DMS114 treated with DMSO at 0.1 percent for 48 hours (cell line): Measurements from ENCODE around the gene KRTAP12-1.
"Not testable (repeated sequence)": the region's sequence is repeated elsewhere in the genome, so short reads cannot be mapped to it uniquely, and the experiment has no call there.

Experiments used
- DNase-seq: peaks from one replicate; lab custom pipeline; 2025; ENCODE audit not compliant: unreplicated experiment; lab: John Stamatoyannopoulos, UW

Gene KRTAP12-1

DNA sequence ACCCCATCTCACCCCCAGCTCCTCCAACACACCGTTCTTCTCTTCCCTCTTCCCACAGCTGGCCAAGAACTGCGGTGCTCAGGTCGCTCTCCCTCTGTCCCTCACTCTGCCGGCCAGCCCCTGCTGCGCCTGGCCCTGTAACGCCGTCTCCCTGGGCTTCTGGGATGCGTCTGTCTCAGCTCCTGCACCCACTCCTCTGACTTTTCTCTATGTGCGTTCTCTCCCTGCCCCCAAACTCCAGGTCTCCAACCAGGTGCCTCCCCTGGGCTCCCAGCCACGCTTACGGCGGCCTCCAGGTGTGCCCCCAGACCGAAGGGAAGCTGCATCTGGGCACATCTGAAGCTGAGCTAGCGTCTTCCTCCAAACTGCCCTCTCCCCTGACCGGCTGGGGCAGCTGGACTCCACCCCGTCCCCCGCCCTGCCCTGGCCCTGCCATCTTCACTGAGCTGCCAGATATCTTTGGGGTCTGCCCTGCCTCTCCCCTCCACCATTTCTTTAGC is 17.6 kb upstream of the KRTAP12-1 start:
- no peak for DNase-seq

- no peak for DNase-seq
Measured at GRCh38 chr21:44697811-44698734, 16.1 kb upstream of the KRTAP12-1 start.

DNA sequence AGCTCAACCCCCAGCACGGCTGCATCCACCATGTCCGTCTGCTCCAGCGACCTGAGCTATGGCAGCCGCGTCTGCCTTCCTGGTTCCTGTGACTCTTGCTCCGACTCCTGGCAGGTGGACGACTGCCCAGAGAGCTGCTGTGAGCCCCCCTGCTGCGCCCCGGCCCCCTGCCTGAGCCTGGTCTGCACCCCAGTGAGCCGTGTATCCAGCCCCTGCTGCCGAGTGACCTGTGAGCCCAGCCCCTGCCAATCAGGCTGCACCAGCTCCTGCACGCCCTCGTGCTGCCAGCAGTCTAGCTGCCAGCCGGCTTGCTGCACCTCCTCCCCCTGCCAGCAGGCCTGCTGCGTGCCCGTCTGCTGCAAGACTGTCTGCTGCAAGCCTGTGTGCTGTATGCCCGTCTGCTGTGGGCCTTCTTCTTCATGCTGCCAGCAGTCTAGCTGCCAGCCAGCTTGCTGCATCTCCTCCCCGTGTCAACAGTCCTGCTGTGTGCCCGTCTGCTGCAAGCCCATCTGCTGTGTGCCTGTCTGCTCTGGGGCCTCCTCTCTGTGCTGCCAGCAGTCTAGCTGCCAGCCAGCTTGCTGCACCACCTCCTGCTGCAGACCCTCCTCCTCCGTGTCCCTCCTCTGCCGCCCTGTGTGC is 15.3 kb upstream of the KRTAP12-1 start, which contains the start of gene KRTAP10-12:
TSS of gene KRTAP10-12 (plus strand) at position 1 of the 639 bp plus-strand sequence. CDS start at position 31, 30 bp downstream.
- DNase-seq: not testable (repeated sequence)

- no peak for DNase-seq
Measured at GRCh38 chr21:44696572-44696971, 14.6 kb upstream of the KRTAP12-1 start.

GRCh38 chr21:44695641-44696040 is 13.7 kb upstream of the KRTAP12-1 start:
- no peak for DNase-seq

DNA sequence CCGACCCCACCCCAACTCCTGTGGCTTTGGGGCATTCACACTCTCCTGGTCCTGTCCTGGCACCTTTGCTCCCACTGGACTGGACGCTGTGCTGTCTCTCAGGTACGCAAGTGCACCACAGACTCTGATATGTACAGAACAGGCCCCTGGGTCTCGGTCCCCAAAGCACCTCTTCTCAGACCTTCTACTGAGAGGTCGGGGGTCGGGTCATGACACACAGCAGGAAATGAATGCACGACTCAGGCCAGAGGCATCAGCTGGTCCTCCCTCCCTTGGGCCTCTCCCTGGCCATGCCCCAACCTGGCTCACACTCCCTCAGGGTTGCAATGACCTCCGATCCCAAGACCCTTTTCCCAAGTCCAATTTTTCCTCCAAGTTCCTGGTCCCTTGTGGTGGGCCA is 13.2 kb upstream of the KRTAP12-1 start:
- DNase-seq: no peak

DNA sequence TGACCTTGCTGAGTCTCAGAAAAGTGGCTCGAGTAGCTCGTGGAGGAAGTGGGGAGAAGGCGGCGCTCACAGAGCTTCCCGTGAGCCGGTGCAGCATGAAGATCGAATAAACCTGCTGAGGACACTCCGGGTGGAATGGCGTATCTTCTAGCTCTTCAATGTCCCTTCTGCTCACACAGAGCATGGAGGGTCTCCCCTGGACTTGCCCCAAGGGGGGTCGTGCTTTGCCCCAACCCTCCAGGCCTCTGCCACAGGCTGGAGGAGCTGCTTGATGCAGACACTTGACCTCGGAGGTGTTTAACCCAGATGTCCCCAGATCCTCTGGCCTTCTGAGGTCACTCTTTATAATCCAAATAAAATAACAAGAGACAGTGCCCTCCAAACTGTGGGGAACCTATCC is 12.8 kb upstream of the KRTAP12-1 start:
- DNase-seq: no peak

DNA sequence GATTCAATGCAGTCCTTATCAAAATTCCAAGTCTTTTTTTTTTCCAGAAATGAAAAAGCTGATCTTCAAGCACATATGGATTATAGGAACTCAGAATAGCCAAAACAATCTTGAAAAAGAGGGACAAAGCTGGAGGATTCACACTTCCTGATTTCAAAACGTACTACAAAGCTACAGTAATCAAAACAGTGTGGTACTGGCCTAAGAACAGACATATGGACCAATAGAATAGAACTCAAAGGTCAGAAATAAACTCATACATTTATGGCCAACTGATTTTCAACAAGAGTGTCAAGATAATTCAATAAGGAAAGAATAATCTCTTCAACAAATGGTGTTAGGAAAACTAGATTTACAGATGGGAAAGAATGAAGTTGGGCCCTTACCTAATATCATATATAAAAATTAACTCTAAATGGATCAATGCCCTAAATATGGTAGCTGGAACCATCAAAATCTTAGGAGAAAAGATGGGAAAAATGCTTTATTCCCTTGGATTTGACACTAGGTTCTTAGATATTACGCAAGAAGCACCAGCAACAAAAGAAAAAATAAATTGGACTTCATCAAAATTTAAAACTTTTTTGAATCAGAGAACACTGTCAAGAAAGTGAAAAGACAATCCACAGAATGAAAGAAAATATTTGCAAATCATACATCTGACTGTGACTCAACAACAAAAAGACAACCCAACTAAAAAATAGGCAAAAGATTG is 11.0 kb upstream of the KRTAP12-1 start:
- DNase-seq: no peak

- no peak for DNase-seq
Measured at GRCh38 chr21:44691686-44692085, 9.7 kb upstream of the KRTAP12-1 start.

DNA sequence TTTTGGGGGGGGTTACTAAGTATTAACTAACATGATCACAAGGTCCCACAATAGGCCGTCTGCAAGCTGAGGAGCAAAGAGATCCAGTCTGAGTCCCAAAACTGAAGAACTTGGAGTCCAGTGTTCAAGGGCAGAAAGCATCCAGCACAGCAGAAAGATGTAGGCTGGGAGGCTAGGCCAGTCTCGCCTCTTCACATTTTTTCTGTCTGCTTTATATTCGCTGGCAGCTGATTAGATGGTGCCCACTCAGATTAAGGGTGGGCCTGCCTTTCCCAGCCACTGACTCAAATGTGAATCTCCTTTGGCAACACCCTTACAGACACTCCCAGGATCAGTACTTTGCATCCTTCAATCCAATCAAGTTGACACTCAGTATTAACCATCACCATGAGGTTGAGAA is 7.8 kb upstream of the KRTAP12-1 start:
- not testable (repeated sequence) for DNase-seq

- DNase-seq: no peak
Measured at GRCh38 chr21:44687671-44688070, 5.7 kb upstream of the KRTAP12-1 start.

- DNase-seq: no peak
Measured at GRCh38 chr21:44686843-44687561, 5.0 kb upstream of the KRTAP12-1 start.

DNA sequence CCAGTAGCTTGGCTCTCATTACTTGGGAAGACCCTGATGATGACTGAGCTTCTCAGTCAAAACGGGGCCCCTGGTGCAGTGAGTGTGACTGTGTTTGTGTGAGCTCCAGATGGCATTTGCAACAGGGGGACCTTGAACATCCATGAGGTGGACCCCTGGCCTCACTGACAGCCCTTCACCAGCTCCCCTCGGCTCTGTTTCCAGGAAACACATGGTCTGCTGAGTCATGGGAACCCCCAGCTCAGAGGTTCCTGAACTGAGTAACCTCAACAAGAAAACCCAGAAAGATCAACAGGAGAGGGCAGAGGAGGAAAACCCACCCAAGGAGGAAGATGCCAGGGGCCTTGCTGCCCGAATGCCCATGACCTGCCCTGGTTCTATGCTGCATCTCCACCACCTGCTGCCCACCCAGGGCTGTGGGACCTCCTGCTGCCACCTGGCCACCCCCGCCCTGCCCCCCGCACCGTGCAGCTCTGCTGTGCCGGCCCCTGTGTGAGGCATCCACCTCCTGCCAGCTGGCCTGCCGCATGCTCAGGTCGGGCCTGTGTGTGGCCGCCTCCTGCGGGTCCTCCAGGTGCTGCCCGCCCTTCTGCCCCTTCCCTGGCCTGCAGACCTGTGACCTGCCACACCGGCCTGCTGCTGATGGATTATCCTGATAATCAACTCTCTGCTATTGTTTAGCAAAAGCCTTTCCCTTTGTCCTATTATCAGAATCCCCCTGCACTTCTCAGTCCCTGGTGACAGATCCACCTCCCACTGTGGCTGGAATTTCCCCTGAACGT is 4.2 kb upstream of the KRTAP12-1 start:
- DNase-seq: no peak

DNA sequence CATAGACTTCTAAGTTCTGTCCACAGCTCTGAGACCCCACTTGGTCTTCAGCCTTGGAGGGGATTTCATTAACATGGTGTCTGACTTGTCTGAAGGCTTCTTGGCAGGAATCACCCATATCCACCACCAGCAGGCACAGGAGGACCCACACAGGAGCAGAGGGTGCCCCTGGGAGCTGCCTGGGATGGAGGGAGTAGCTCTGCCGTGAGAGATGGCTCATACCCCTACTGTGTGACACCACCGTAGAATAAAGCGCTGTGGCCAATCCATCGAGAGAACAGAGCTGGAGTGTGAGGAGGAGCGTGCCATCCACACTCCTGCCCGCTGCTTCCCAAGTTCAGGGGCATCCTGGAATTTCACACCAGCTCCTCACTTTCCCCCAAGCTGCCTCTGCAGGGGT is 3.1 kb upstream of the KRTAP12-1 start:
- DNase-seq: not testable (repeated sequence)

- DNase-seq: no peak
Measured at GRCh38 chr21:44684483-44684882, 2.5 kb upstream of the KRTAP12-1 start.

DNA sequence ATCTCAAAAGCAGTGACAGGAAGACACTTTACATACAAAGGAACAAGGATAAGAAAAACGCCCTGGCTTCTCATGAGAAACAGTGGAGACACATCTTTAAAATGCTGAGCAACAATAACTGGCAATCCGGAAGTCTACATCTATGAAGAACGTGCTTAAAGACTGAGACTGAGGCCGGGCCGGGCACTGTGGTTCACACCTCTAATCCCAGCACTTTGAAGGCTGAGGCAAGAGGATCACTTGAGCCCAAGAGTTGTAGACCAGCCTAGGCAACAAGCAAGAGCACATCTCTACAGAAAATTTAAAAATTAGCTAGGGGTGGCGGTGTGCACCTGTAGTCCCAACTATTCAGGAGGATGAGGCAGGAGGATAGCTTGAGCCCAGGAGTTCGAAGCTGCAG is 2.1 kb upstream of the KRTAP12-1 start:
- DNase-seq: no peak

DNA sequence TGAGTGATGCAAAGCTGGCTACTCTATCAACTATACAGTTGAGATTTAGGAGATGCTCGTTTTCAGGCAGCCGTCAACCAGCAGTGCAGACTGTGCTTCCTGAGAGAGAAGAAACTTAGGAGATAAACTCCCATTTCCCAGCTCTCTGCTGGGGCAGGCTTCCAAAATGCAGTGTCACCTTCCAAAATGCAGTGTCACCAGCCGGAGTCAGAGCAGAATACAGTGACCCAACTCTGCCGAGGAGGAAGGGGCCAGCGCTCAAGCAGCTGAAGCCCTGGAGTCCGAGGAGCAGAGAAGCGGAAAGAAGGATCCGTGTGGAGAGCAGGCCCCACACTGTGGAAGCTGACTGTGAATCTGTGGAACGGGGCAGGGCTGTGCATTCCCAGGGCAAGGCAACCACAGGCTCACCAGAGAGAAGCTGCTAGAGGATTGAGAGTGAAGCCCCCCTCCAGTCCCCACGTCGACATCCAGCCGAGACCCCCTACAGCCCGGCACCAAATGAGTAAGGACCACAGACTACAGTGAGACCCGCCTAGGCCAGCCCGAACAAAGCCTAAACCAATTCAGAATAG is 703 bp upstream of the KRTAP12-1 start:
- DNase-seq: no peak

DNA sequence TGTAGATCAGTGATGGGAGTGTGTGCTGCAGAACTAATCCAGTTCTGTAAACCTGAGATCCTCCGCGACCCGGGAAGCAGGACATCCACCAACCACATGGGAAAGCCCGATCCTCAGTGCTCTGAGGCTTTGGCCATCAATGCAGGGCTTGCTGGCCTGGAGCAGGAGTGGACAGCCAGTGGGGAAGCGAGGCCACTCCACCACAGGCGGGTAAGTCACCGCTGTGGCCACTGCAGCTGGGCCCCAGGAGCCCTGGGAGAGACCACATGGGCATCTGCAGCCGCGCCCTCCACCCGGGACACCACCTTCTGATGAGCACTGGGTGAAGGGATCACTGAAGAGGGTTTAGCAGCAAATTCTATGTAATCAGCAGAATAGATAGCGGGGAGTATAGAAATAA is 811 bp downstream of the KRTAP12-1 start:
- no peak for DNase-seq

DNA sequence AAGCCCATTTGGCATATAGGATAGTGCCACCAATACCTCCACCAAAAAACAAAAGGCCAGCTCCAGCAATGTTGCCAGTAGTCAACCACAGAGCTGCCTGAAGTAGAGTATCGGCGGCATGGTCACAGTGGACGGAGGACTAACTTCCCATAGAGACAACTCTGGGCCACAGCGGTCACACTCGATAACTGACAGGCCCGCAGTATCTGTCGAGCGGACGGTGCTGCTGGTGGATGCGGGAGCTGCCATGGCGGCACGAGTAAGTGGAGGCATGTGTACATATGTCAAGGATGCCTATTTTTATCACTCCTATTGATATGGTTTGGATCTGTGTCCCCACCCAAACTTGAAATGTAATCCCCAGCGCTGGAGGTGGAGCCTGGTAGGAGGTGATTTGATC is 4.1 kb downstream of the KRTAP12-1 start:
- DNase-seq: no peak

DNA sequence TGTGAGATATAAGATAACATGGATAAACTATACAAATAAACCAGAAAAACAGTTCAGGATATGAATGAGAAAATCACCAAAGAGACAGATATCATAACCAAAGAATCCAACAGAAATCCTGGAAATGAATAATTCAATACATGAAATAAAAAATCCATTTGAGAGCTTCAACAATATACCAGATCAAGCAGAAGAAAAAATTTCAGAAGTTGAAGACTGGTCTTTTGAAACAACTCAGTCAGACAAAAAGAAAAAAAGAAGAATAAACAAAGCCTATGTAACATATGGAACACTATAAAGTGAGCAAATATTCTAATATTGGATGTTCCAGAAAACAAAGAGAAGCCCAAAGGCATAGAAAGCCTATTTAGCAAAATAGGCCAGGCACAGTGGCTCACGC is 10.1 kb downstream of the KRTAP12-1 start:
- no peak for DNase-seq
